BE2C (cell line): ENCODE results near the gene RBM38. TPM values are rescaled to one million over a fixed set of nuclear protein-coding genes. Genes with fewer than 3 reads are reported as not detected.
"Not testable (repeated sequence)": the region's sequence is repeated elsewhere in the genome, so short reads cannot be mapped to it uniquely, and the experiment has no call there.

Experiments used
- DNase-seq: peaks from one replicate; pipeline ENCODE4 v3.0.0-alpha.2; 2020
- H3K27me3 ChIP-seq: fragments of 250-450 bp; sonication (Bioruptor Pico); 2 replicates; pipeline ENCODE4 v1.5.1; 2020; ENCODE audit warnings: mild to moderate bottlenecking
- H3K36me3 ChIP-seq: fragments of 250-450 bp; sonication (Bioruptor Pico); 2 replicates; pipeline ENCODE4 v1.5.1; 2020; ENCODE audit warnings: mild to moderate bottlenecking
- H3K4me1 ChIP-seq: fragments of 250-450 bp; sonication (Bioruptor Pico); 2 replicates; pipeline ENCODE4 v1.5.1; 2020
- H3K4me3 ChIP-seq: 2 replicates; pipeline ENCODE4 v1.5.1; 2011; ENCODE audit warnings: low read depth, low read length
- H3K9me3 ChIP-seq: fragments of 250-450 bp; sonication (Bioruptor Pico); 2 replicates; pipeline ENCODE4 v1.5.1; 2020
- polyA plus RNA-seq: library from polyadenylated mRNA; unstranded; fragments of >200 nt; gene quantifications from one replicate; pipeline ENCODE4 v1.2.1, GENCODE V29; 2012; ENCODE audit warnings: low read depth, missing spikeins; ENCODE audit not compliant: insufficient read length, insufficient read depth
- TF ChIP-seq, protein P1 (sequence below): IDR thresholded peaks from 2 replicates; pipeline ENCODE4 v1.5.1; 2012; ENCODE audit warnings: mild to moderate bottlenecking, low read depth, low read length

Gene RBM38
- polyA plus RNA-seq, result 24.9 TPM

DNA sequence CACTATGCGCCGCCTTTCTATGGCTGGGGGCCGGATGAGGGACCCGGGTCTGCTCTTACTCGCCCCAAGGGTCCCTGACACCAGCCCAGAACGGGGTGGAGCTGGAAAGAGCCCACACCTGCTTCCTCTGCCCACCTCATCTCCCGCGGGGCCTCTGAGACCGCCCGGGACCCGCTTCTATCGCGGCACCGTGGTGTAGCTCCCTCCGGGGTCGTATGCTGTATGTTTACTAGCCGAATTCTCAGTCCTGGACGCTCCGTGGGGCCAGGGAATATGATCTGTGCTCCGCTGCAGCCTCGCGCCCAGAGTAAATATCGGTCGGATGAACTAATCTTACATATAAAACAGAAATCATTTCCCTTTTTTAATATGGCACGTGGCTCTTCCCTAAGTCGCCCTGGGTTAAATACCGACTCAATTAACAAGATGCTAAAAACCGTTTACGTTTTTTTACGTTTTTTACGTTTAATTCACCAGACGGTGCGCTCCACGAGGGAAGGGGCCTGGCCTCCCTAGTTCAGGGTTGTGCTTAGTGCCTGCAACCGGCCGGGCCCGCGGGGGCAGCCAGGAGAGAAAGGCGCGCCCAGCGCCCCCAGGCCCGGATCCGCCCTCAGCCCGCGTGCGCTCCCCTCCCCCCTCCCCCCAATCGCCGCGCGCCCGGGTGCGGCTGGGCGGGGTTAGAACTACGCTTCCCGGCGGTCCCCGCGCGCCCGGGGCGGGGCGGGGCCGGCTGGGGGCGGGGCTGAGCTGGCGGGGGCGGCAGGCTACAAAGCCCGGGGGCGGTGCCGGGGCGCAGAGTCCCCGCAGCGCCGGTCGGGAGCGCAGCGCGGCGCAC, at the start of gene RBM38:
Gene RBM38 (plus strand): TSS at position 793 of the 835 bp plus-strand sequence. CDS start 186 bp downstream, outside the sequence.
- Histone ChIP-seq H3K9me3 (peaks cover 3% of the 10 kb centered on the region; the same call in 1 of the 2 replicates), H3K27me3 (no peaks in the 10 kb centered on the region), H3K4me1 (peaks cover 4% of the 10 kb centered on the region), H3K36me3 (peaks cover 15% of the 10 kb centered on the region), H3K4me3 (peak within 1 kb of the TSS; percentile 70)
- DNase-seq, result peak; percentile 81
- TF ChIP-seq, protein P1, sequence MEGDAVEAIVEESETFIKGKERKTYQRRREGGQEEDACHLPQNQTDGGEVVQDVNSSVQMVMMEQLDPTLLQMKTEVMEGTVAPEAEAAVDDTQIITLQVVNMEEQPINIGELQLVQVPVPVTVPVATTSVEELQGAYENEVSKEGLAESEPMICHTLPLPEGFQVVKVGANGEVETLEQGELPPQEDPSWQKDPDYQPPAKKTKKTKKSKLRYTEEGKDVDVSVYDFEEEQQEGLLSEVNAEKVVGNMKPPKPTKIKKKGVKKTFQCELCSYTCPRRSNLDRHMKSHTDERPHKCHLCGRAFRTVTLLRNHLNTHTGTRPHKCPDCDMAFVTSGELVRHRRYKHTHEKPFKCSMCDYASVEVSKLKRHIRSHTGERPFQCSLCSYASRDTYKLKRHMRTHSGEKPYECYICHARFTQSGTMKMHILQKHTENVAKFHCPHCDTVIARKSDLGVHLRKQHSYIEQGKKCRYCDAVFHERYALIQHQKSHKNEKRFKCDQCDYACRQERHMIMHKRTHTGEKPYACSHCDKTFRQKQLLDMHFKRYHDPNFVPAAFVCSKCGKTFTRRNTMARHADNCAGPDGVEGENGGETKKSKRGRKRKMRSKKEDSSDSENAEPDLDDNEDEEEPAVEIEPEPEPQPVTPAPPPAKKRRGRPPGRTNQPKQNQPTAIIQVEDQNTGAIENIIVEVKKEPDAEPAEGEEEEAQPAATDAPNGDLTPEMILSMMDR, result no peak

DNA sequence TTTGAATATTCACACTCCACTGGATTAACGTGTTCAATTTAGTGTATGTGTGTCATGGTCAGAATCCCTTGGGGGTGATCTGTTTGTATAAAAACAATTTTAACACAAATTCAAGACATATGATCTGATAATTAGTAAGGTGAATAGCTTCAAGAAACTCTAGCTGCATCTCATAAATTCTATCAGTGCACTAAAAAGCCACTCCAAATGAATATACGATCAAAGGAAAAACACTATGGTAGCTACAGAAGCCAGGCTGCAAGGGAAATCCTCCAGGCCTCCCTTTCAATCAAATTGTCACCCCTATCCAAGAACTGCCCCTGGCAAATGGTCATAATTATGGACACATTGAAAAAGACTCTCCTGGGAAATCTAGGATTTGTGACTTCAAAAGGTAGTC, 49.5 kb upstream of the RBM38 start:
- Histone ChIP-seq H3K4me1 (no peaks in the 10 kb centered on the region), H3K4me3 (no peak overlapping the region), H3K36me3 (no peaks in the 10 kb centered on the region), H3K27me3 (peaks cover 2% of the 10 kb centered on the region), H3K9me3 (no peaks in the 10 kb centered on the region)
- DNase-seq, result no peak
- TF ChIP-seq, protein P1, result no peak

DNA sequence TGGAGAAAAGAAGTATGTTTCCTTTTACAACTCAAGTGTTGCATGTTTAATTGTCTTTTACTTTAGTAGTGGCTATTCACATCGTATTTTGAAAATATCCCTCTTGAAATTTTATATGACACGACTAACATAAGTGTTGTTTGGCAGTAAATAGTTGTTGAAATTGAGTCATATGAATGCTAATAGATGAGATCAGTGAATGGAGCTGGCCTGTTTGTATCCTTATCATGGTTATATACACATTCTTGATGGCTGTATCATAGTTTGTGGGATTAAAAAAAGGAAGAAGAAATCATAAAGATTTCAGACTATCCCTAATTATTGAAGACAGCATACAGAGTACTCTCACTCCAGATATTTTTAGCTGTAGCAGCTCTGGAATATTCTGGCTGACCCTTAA, 48.4 kb upstream of the RBM38 start:
- Histone ChIP-seq H3K36me3 (no peaks in the 10 kb centered on the region), H3K4me3 (no peak overlapping the region), H3K27me3 (no peaks in the 10 kb centered on the region; the same call in 1 of the 2 replicates), H3K4me1 (no peaks in the 10 kb centered on the region), H3K9me3 (no peaks in the 10 kb centered on the region)
- TF ChIP-seq, protein P1, result no peak
- DNase-seq, result no peak

DNA sequence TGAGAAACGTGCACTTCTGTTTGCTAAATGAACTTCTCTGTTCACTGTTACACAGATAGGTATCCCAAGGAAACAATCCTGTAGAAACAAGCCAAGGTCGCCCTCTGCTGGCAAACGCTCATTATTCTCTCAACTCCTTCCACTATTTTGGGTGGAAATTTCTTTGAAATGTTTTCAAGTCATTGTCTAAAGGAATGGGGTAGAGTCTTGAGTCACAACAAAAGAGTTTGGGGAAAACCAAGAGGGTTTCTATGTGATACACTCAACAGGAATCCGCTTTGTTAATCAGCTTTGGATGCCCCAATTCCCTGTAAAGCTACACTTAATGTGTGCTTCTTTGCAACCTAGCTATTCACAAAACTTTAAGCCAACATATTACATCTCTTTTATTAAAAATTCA, 44.7 kb upstream of the RBM38 start:
- TF ChIP-seq, protein P1, result peak; percentile 82
- no peak overlapping the region for H3K4me3 ChIP-seq
- DNase-seq, result peak; percentile 79

DNA sequence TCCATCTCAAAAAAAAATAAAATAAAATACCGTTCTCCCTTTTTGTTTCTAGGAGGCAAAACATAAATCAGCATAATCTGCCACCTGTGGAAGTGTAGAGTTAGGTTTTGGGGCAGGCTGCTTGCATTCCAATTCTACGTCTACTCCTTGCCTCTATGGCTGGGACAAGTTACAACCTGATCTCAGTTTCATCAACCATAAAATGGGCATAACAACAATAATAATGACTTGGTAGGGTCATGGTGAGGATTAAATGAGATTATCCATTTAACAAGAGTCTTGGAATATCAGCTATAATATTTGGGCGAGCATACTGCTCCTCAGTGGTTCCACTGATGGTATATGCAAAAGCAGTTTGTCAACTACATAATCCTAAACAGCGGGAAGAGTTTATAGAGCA, 43.8 kb upstream of the RBM38 start:
- H3K9me3 ChIP-seq, result no peaks in the 10 kb centered on the region
- no peaks in the 10 kb centered on the region for H3K4me1 ChIP-seq
- H3K36me3 ChIP-seq, result no peaks in the 10 kb centered on the region
- no peak overlapping the region for H3K4me3 ChIP-seq
- TF ChIP-seq, protein P1, result no peak
- no peak for DNase-seq
- no peaks in the 10 kb centered on the region for H3K27me3 ChIP-seq

More for the DNA sequence above, 44.7 kb upstream of the RBM38 start:
- Histone ChIP-seq H3K9me3 (no peaks in the 10 kb centered on the region), H3K4me1 (no peaks in the 10 kb centered on the region), H3K27me3 (no peaks in the 10 kb centered on the region), H3K36me3 (no peaks in the 10 kb centered on the region)

DNA sequence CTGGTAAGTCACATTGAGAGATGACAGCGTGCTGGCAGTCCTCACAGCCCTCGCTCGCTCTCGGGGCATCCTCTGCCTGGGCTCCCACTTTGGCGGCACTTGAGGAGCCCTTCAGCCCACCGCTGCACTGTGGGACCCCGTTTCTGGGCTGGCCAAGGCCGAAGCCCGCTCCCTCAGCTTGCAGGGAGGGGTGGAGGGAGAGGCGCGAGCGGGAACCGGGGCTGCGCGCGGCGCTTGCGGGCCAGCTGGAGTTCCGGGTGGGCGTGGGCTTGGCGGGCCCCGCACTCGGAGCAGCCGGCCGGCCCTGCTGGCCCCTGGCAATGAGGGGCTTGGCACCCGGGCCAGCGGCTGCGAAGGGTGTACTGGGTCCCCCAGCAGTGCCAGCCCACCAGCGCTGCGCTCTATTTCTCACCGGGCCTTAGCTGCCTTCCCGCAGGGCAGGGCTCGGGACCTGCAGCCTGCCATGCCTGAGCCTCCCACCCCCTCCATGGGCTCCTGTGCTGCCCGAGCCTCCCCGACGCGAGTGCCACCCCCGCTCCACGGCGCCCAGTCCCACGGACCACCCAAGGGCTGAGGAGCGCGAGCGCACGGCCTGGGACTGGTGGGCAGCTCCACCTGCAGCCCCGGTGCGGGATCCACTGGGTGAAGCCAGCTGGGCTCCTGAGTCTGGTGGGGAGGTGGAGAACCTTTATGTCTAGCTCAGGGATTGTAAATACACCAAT, 42.8 kb upstream of the RBM38 start:
- not testable (repeated sequence) for H3K4me3 ChIP-seq, H3K9me3 ChIP-seq, H3K4me1 ChIP-seq, H3K36me3 ChIP-seq, DNase-seq, H3K27me3 ChIP-seq

DNA sequence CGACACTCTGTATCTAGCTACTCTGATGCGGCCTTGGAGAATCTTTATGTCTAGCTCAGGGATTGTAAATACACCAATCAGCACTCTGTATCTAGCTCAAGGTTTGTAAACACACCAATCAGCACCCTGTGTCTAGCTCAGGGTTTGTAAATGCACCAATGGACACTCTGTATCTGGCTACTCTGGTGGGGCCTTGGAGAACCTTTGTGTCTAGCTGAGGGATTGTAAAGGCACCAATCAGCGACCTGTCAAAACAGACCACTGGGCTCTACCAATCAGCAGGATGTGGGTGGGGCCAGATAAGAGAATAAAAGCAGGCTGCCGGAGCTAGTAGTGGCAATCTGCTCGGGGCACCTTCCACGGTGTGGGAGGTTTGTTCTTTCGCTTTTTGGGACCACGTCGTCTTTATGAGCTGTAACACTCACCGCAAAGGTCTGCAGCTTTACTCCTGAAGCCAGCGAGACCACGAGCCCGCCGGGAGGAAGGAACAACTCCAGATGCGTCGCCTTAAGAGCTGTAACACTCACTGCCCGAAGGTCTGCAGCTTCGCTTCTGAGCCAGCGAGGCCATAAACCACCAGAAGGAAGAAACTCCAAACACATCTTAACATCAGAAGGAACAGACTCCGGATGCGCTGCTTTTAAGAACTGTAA, 42.1 kb upstream of the RBM38 start:
- H3K4me1 ChIP-seq, DNase-seq, H3K9me3 ChIP-seq, H3K4me3 ChIP-seq, H3K27me3 ChIP-seq, H3K36me3 ChIP-seq: not testable (repeated sequence)
